Activated CD4-positive, alpha-beta T cell treated with anti-CD3 and anti-CD28 coated beads, Interleukin-2, amount 10 ng/mL, durations not matched to agents 24 days and 14 days (primary cell): Measurements from ENCODE around the gene HEBP1. TPM values are rescaled to one million over a fixed set of nuclear protein-coding genes. Genes with fewer than 3 reads are reported as not detected.
"Not testable (repeated sequence)": the region's sequence is repeated elsewhere in the genome, so short reads cannot be mapped to it uniquely, and the experiment has no call there.

ENCODE experiments used
- DNase-seq: peaks from one replicate; pipeline ENCODE4 v3.0.0; 2022
- H3K27ac Mint-ChIP-seq: one replicate; pipeline ENCODE4 v1.8.0; 2022; ENCODE audit warnings: mild to moderate bottlenecking, mixed read lengths
- H3K27me3 Mint-ChIP-seq: one replicate; pipeline ENCODE4 v1.8.0; 2022; ENCODE audit warnings: mixed read lengths
- H3K36me3 Mint-ChIP-seq: one replicate; pipeline ENCODE4 v1.8.0; 2022; ENCODE audit warnings: low read depth, mild to moderate bottlenecking, mixed read lengths
- H3K4me1 Mint-ChIP-seq: one replicate; pipeline ENCODE4 v1.8.0; 2021; ENCODE audit warnings: mixed read lengths
- H3K4me3 Mint-ChIP-seq: one replicate; pipeline ENCODE4 v1.8.0; 2022; ENCODE audit warnings: mild to moderate bottlenecking, moderate library complexity, mixed read lengths
- H3K9me3 Mint-ChIP-seq: one replicate; pipeline ENCODE4 v1.8.0; 2021; ENCODE audit warnings: mixed read lengths
- intact Hi-C: fragments of 100-400 bp; cut with micrococcal nuclease; formaldehyde crosslinking; loops from one replicate; pipeline ENCODE4 v1.15.1; 2023
- total RNA-seq: library from RNA; stranded (reverse); gene quantifications from 2 replicates; pipeline ENCODE4 v1.2.3, GENCODE V29; 2022

HEBP1 gene, protein sequence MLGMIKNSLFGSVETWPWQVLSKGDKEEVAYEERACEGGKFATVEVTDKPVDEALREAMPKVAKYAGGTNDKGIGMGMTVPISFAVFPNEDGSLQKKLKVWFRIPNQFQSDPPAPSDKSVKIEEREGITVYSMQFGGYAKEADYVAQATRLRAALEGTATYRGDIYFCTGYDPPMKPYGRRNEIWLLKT
- 12.0 and 13.8 TPM in 2 replicates for total RNA-seq

DNA sequence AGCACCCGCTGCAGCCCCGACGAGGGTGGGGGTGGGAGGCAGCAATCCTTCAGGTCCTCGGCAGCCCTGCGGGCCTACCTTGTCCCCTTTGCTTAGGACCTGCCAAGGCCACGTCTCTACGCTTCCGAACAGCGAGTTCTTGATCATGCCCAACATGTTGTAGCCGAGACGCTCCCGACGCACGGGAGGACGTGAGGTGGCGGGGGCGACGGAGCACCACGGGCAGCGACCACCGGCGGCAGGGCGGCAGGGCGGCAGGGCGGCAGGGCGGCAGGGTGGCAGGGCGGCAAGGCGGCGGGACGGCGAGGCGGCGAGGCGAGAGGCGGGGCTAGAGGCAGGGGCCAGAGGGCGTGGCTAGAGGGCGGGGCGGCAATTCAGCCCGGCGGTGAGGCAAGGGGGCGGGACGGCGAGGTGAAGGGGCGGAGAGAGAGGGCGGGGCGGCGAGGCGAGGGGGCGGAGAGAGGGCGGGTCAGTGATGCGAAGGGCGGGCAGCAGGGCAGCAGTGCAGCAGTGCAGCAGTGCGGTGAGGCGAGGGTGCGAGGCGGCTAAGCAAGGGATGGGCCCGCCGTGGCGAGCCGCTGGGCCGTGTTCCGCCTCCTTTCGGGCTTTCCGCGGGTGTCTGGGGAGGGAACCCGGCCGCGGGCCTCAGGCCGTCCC is at the start of gene HEBP1:
HEBP1 (minus strand) TSS at position 307 of the 657 bp plus-strand sequence; CDS start at position 156, 151 bp downstream.
- H3K36me3 Mint-ChIP-seq: no peaks in the 10 kb centered on the region
- intact Hi-C loops: loop anchor here (1.0 to 10.0 kb wide), 7 partner anchors 44 to 1365 kb away; partner anchors contain the start of genes ATF7IP, EMP1 and FAM234B

DNA sequence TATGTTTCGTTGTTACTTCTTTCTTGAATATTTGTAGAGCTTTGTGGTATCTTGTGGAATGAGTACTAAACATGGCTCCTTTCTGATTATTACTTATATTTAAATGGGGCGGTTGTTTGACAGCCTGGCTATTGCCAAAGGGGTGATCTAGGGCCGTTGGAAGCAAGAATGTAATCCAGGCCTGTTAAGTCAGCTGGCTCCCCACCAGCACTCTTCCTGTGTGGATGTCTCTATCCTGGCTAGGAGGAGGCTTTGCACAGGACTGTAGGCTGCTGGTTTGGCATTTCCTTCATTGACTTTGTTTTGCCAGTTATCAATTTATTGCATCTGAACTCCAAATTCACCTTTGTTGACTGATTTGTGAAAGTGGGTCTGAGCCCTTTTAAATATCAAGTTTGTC is 49.8 kb upstream of the HEBP1 start:
- Mint-ChIP-seq H3K4me1 (peaks cover 15% of the 10 kb centered on the region), H3K27me3 (no peaks in the 10 kb centered on the region)
- intact Hi-C loops: loop anchor here (5.0 kb wide), 1 partner anchor 133 kb away; no protein-coding TSS in a partner anchor

More for the DNA sequence above, at the start of gene HEBP1:
- Mint-ChIP-seq H3K27me3 (peaks cover 25% of the 10 kb centered on the region), H3K27ac (peak within 1 kb of the TSS; percentile 89), H3K4me3 (peak within 1 kb of the TSS; percentile 91), H3K4me1 (peaks cover 30% of the 10 kb centered on the region), H3K9me3 (no peaks in the 10 kb centered on the region)
- peak; percentile 98 for DNase-seq

DNA sequence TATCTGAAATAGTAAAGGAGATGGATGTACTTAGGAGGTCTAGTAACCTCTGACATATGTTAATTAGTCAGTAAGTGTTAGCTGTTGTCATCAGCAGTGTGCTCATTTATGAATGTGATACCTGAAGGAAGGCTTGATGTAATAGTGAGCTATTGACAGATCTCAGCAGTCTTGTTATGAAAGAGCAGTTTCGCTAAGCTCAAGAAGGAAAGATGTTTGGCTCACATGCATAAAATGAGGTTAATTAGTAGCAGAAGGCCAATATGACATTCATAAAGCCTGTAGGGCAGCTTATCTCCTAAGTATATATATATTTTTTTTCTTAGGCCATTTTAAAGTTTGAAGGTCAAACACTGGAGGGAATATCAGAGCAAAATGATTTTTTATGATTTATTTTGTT is 46.9 kb upstream of the HEBP1 start:
- H3K9me3 Mint-ChIP-seq: no peaks in the 10 kb centered on the region
- intact Hi-C loops: loop anchor here (5.0 kb wide), 1 partner anchor 130 kb away; no protein-coding TSS in a partner anchor
- no peak overlapping the region for H3K27ac Mint-ChIP-seq
- peaks cover 19% of the 10 kb centered on the region for H3K4me1 Mint-ChIP-seq
- peaks cover 1% of the 10 kb centered on the region for H3K36me3 Mint-ChIP-seq
- DNase-seq: no peak
- no peak overlapping the region for H3K4me3 Mint-ChIP-seq
- peaks cover 12% of the 10 kb centered on the region for H3K27me3 Mint-ChIP-seq

More for the DNA sequence above, 49.8 kb upstream of the HEBP1 start:
- H3K9me3 Mint-ChIP-seq: peaks cover 7% of the 10 kb centered on the region
- peaks cover 4% of the 10 kb centered on the region for H3K36me3 Mint-ChIP-seq
- DNase-seq: no peak
- H3K4me3 Mint-ChIP-seq: no peak overlapping the region
- H3K27ac Mint-ChIP-seq: no peak overlapping the region

DNA sequence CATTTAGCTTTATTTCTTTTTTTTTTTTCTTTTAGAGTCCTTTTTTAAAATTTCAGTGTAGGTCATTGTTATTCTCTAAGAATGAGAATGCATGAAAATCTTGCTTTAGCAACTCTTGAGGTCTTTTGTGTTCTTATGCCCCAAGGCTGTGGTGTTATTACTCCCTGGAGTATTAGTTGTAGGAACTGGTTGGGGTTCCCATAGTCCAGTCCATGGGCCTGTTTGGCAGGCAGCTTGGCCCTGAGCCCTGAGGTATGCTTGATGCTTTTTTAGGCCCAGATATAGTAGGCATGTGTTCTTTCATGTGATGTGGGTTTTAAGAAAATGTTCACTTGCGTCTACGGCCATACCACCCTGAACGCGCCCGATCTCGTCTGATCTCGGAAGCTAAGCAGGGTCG is 45.8 kb upstream of the HEBP1 start:
- Mint-ChIP-seq H3K4me3 (no peak overlapping the region), H3K36me3 (no peaks in the 10 kb centered on the region), H3K27me3 (peaks cover 22% of the 10 kb centered on the region), H3K9me3 (no peaks in the 10 kb centered on the region), H3K4me1 (peaks cover 19% of the 10 kb centered on the region), H3K27ac (no peak overlapping the region)
- intact Hi-C loops: loop anchor here (5.0 kb wide), 1 partner anchor 129 kb away; no protein-coding TSS in a partner anchor
- no peak for DNase-seq

DNA sequence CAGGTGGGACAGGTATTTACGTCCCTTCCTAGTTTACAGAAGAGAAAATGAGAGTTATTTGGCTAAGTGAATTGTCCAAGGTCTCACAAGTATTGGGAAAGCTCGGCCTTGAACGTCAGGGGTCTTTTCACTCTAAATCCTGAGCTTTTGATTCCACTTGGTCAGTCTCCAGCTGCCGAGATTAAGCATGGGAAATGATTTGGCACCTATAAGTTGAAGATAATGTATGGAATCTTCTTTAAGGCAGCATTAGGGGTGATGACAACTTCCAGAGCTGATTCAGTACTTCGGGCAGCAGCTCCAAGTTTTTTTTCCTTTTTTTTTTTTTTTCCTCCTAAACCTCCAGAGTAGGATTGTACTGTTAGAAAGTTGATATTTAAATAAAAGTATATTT is 44.8 kb upstream of the HEBP1 start:
- Mint-ChIP-seq H3K9me3 (no peaks in the 10 kb centered on the region), H3K36me3 (no peaks in the 10 kb centered on the region), H3K27me3 (peaks cover 27% of the 10 kb centered on the region), H3K4me1 (peaks cover 19% of the 10 kb centered on the region), H3K27ac (peak overlapping the region; percentile 17), H3K4me3 (peak overlapping the region; percentile 84)
- intact Hi-C loops: loop anchor here (1.0 to 5.0 kb wide), 4 partner anchors 45 to 166 kb away; partner anchors contain the start of gene HEBP1
- DNase-seq: no peak

DNA sequence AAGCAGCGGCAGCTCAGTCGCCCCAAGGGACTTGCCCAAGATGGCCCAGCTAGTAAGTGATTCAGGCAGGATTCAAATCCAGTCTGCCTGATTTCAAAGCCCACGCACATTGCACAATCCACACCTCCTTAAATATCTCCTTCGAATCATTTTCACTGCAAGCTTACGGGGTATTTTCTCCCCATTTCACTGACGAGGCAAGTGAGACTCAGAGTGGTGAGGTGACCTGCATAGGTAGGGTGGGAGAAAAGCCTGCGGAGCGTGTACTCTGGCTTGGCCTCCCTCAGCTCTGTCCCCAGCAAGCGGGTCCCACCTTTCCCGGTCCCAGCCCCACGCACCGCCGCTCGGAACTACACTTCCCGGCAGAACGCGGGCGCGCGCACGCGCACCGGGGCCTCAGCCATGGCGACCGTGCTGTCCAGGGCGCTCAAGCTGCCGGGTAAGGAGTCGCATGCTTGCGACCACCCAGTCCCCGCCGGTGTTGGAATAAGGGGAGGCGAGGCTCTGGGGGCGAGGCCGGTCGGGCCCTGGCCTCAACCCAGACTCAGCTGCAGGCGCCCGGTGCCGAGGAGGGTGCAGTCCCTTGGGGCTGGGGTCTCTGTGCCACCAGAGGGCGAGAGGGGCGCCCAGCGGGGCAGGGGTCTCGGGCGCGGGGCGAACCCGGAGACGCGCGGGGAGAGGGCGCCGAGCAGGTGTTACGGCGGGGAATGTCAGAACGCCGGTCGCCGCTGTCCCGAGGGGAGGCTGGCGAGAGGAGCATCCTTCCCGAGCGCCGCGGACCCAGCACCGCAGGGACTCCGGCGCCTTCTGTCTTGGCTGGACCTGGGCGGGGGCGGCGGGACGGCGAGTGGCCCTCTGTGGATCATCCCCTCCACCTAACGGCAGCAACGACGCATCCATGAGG is 44.2 kb upstream of the HEBP1 start, which contains the start of gene FAM234B:
FAM234B (plus strand) TSS at position 380 of the 904 bp plus-strand sequence; CDS start at position 403, 23 bp downstream.
- H3K27me3 Mint-ChIP-seq: peaks cover 29% of the 10 kb centered on the region
- H3K9me3 Mint-ChIP-seq: no peaks in the 10 kb centered on the region
- peak; percentile 92 for DNase-seq
- H3K27ac Mint-ChIP-seq: peak within 1 kb of the TSS; percentile 75
- H3K4me1 Mint-ChIP-seq: peaks cover 19% of the 10 kb centered on the region
- H3K36me3 Mint-ChIP-seq: no peaks in the 10 kb centered on the region
- intact Hi-C loops: loop anchor here (1.0 to 5.0 kb wide), 3 partner anchors 44 to 167 kb away; partner anchors contain the start of gene HEBP1
- peak within 1 kb of the TSS; percentile 84 for H3K4me3 Mint-ChIP-seq

DNA sequence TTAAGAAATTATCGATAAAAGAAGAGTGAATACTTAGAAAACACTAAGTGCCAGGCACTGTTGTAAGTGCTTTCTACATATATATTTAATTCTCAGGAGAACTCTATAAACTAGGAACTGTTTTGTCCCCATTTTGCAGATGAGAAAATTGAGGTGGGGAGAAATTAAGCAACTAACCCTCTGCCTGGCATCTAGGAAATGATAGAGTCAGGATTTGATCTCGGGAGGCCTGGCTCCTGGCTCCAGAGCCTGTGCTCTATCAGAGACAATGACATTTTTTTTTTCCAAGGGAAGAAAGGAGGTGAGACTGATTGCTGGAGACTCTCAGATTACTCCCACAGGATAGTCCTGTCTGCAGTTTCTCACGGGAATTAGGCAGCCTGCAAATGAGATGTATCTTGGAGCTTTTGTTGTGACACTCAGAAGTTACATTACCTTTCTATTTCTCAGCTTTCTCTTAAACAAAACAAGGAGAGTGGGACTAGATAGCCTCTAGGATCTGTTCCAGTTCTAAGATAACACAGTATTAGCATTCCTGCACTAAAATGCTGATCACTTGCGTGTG is 42.7 kb upstream of the HEBP1 start:
- no peak for DNase-seq
- intact Hi-C loops: loop anchor here (5.0 kb wide), 1 partner anchor 55 kb away; no protein-coding TSS in a partner anchor
- Mint-ChIP-seq H3K9me3 (no peaks in the 10 kb centered on the region), H3K4me1 (peaks cover 19% of the 10 kb centered on the region), H3K27ac (no peak overlapping the region), H3K27me3 (peaks cover 34% of the 10 kb centered on the region), H3K4me3 (no peak overlapping the region), H3K36me3 (no peaks in the 10 kb centered on the region)

DNA sequence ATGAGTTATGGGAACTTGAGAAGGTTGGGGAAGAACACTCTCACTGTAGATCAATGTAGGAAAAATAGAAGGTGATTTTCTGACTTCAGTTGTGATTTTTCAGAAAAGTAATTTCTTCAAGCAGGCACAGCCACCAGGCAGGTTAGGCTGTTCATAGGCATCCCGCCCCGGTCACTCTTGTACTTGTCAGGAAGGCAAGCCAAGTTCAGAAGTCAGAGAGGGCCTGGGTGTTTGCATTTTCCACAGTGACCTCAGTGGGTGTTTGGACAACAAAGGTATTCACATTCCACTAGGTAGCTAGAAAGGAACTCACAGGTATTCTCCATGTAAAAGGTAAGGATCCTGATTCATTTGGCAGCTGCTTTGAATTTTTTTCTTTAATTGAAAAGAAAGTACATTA is 41.2 kb upstream of the HEBP1 start:
- H3K4me3 Mint-ChIP-seq: no peak overlapping the region
- no peak for DNase-seq
- no peak overlapping the region for H3K27ac Mint-ChIP-seq
- intact Hi-C loops: loop anchor here (5.0 kb wide), 1 partner anchor 56 kb away; no protein-coding TSS in a partner anchor
- peaks cover 15% of the 10 kb centered on the region for H3K4me1 Mint-ChIP-seq
- no peaks in the 10 kb centered on the region for H3K36me3 Mint-ChIP-seq
- peaks cover 34% of the 10 kb centered on the region for H3K27me3 Mint-ChIP-seq
- no peaks in the 10 kb centered on the region for H3K9me3 Mint-ChIP-seq

DNA sequence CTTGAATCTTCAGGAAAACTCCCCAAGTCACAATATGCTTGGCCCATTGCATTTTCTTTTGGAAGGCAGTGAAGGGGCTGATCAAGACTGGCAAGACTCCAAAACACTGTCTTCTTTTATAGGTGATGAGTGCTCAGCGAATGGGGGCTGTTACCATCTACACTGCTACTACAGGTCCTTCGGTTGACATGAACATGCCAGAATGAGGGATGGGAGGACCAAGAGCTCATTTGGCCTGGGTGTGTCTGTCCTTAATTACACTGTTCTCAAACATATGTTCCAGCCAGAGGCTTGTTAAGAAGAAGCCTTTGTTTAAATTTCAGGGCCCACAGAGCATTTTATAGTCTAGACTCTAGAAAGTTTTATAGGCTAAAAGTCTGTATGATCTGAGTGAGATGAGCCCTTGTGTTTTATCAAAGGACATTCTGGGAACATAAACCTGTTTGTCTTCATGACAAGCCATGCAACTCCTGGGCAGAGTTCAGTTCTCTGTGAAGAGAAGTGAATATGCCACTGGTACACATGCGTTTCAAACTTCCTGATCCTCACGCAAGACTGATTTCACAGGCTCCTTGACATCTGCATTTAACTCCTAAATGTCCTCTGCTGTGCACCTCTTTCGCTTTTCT is 39.4 kb upstream of the HEBP1 start:
- H3K4me1 Mint-ChIP-seq: peaks cover 5% of the 10 kb centered on the region
- intact Hi-C loops: no loop called here

DNA sequence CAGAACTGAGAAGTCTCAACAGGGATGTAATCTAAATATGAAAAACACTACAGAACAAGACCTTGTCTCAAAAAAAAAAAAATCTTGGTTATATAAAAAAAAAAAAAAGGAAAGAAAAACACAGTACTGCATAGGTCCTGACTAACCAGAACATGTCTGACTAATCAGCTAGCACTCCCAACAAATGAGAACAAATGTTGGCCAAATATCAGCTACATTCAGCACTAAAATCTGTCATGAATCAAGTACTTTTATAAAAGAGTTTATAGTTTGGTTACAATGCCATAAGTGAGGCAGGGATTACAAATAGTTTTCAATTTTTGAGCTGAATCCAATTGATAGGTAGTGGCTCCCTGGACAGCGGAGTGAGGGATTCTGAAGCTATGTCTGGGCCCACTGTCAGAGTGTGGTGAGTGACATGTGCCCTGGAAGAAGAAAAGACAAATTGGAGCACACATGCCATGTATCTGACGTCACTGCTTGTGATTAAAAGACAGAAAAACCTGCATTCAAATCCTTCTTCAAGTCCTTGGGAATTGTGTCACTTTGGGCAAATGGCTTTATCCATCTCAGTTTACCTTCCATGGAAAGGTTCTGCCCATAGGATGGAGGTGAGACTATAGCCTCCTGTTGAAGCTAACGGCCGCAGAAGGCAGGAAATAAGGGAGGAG is 38.6 kb upstream of the HEBP1 start:
- intact Hi-C loops: no loop called here
- Mint-ChIP-seq H3K4me1 (peaks cover 2% of the 10 kb centered on the region), H3K27me3 (peaks cover 32% of the 10 kb centered on the region), H3K9me3 (no peaks in the 10 kb centered on the region), H3K27ac (no peak overlapping the region), H3K36me3 (no peaks in the 10 kb centered on the region), H3K4me3 (no peak overlapping the region)
- no peak for DNase-seq

More for the DNA sequence above, 39.4 kb upstream of the HEBP1 start:
- Mint-ChIP-seq H3K27me3 (peaks cover 34% of the 10 kb centered on the region), H3K27ac (no peak overlapping the region), H3K9me3 (no peaks in the 10 kb centered on the region), H3K36me3 (no peaks in the 10 kb centered on the region), H3K4me3 (no peak overlapping the region)
- no peak for DNase-seq

DNA sequence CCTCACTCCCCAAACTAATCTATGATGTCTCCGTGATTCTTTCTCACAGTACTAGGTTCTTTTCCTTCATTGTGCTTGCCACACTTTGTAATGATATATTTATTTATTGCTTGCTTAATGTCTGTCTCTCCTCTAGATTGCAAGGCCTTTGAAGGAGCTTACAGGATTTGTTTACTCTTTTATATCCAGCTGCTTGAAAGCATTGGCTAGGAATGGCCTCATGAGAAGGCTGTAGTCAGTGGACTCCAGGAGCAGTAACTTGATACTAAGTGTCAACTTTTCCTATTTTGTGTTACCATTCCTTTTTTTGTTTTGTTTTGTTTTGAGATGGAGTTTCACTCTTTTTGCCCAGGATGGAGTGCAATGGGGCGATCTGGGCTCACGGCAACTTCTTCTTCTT is 36.8 kb upstream of the HEBP1 start:
- no peak overlapping the region for H3K27ac Mint-ChIP-seq
- intact Hi-C loops: no loop called here
- no peaks in the 10 kb centered on the region for H3K36me3 Mint-ChIP-seq
- DNase-seq: no peak
- no peak overlapping the region for H3K4me3 Mint-ChIP-seq
- no peaks in the 10 kb centered on the region for H3K9me3 Mint-ChIP-seq
- H3K27me3 Mint-ChIP-seq: peaks cover 21% of the 10 kb centered on the region
- H3K4me1 Mint-ChIP-seq: no peaks in the 10 kb centered on the region

DNA sequence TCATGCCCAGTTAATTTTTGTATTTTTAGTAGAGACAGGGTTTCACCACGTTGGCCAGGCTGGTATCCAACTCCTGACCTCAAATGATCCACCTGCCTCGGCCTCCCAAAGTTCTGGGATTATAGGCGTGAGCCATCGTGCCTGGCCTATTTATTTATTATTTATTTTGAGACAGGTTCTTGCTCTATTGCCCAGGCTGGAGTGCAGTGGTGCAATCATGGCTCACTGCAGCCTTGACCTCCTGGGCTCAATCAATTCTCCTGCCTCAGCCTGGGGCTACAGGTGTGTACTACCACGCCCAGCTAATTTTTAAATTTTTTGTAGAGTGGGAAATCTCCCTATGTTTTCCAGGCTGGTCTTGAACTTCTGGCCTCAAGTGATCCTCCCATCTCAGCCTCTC is 35.3 kb upstream of the HEBP1 start:
- intact Hi-C loops, H3K4me1 Mint-ChIP-seq, H3K36me3 Mint-ChIP-seq, H3K27me3 Mint-ChIP-seq, H3K27ac Mint-ChIP-seq, DNase-seq, H3K9me3 Mint-ChIP-seq, H3K4me3 Mint-ChIP-seq: not testable (repeated sequence)
